Sciatic nerve (tissue), 2 donors: ENCODE results near the gene PRKN. TPM values are rescaled to one million over a fixed set of nuclear protein-coding genes. Genes with fewer than 3 reads are reported as not detected.
A peak's percentile ranks its signal among the peaks of the same experiment; 100 is the strongest.

Source experiments
- ATAC-seq: fragments of 200-7000 bp; cut with Tn5 transposase; one replicate; pipeline ENCODE4 v1.9.1; 2020; ENCODE audit warnings: mild to moderate bottlenecking, moderate library complexity
- DNase-seq: peaks from one replicate; pipeline ENCODE4 v3.0.0-alpha.2; 2020; ENCODE audit warnings: low spot score
- intact Hi-C: fragments of 100-400 bp; cut with DNase I; formaldehyde crosslinking; loops from one replicate; pipeline ENCODE4 v1.14.2; 2022
- total RNA-seq: library from RNA; stranded (reverse); fragmentation: NEBNext Ultra II Directional; extraction: Animal tissue kit (Norgen Biotek cat#: 25700); gene quantifications from one replicate; pipeline ENCODE4 v1.2.1, GENCODE V29; 2021
- donor health status: DM: no; HTN: no; CAD: no.
- donor health status: DM: no; HTN: no; CAD: no.

Gene PRKN
- total RNA-seq, 1 donor from 2014 or later = 15.9 TPM

DNA sequence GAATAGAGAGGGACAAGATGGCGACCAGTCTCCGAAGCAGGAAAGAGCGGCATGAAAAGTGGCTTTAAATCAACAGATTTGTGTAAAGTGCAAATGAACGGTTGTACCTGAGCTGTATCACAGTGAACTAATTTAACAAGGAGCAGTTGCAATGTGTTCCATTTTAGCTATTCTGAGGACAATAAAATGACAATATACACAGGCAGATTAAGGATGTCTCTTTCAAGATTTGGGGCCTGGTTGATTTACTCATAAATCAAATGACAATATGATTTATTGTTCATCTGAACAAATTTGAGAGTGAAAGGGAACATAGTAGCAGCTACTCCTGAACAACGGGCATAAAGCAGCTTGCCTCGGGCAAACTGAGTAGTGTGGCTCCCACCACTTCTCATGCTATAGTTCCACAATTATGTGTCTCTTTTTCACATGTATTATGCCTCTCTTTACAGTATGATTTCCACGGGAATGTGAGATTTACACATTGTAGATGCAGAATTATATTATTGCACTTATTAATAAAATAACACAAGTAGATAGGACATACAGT is 1249.6 kb downstream of the PRKN start:
- no peak for ATAC-seq

DNA sequence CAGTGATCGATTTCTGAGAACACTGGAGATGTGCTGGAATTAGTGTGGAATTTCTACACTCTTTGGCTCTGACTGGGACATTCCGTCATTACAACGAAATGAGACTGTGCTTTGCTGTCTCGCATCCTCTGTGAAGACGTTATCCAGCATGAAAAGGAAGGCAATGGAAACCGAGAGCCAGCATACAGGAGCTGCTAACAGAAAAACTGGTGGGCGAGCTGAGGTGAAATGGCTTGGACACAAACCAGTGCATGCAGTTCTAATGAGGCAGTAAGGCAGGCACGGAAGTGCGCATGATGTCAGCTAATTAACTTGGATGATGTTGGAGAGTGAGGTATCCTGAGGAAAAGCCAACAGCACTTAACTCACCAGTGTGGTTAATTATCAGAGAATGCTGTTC is 1250.9 kb downstream of the PRKN start:
- DNase-seq (no peak), ATAC-seq (no peak)
- intact Hi-C loops = no loop called here

More for the DNA sequence above, 1249.6 kb downstream of the PRKN start:
- no peak for DNase-seq
- intact Hi-C loops = no loop called here

DNA sequence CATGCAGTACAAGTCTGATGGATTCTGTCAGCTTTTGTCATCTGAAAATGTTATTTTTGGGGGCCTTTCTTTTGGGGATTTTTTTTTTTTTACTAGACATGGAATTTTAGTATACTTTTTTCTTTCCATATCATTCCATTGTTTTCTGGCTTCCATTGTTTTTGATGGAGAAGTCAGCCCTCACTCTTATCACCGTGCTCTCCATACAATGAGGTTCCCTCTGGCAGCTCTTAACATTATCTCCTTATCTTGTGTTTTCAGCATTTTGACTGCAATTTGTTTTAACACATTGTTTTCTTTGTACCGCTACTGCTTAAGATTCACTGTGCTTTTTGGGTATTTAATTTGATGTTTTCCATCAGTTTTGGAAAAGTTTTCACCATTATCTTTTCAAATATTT is 1262.2 kb downstream of the PRKN start:
- no peak for ATAC-seq
- intact Hi-C loops = no loop called here
- no peak for DNase-seq

DNA sequence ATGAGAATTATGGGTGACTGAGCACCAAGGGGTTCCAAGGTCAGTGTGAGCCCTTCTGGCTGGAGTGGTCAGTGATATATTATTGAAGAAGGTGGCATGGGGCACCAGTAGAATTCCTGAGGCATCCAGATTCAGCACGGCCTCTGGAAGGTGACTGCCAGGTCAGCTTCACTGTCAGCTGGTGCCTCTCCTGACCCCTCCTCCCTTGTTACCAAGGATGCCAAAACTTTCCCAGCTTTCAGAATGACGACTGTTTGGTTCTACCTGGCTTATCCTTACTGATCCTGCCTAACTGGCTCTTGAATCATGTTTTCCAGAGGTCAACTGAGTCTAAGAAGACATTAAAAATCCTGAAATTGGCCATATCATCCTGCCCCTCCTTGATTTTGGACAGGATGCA is 1264.5 kb downstream of the PRKN start:
- intact Hi-C loops = no loop called here
- ATAC-seq (no peak), DNase-seq (no peak)

DNA sequence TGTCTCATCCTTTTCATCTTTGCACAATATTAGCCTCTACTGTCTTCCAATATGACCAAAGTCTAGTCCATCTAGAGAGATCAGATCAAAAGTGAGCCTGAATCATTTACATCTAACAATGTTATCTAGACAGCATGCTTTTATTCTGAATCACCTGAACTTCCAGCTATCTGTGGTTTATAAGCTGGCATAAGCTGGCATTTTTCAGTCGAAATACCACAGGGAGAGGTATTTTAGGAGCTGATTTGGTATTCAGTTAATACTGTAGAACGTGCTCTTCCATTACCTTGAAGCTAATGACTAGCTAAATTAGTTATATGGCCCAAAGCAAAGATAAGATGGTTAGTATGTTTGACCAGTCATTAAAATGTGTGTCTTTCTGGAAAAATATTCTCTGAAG is 1265.4 kb downstream of the PRKN start:
- ATAC-seq (no peak), DNase-seq (no peak)
- intact Hi-C loops = no loop called here

DNA sequence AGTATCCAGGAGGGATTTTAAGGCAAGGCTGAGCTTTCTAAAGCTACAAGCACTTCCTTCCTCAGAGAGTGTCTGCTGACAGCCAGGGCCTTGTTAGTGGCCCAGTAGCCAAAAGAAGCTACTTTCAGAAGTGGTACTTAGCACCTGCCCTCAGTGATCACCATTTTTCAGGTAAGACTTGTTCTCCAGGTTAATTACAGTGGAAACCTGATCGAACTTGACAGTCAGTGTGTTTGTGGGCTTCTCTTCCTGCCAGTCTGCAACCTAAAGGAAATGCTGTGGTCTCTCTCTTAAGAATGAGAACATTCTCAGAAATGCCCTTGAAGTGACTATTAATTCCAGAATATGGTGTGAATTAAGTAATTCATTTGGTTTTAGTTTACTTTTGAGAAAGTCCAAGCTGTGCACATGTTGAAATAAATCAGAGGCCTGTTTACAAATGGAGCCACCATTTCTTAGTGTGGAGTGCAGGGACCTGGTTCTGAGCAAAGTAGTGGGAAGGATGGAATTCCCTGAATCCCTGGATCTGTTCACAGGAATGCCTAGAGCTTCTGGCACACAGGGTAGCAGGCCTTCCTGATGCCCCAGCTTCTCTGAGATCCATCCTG is 1268.5 kb downstream of the PRKN start:
- intact Hi-C loops = no loop called here

DNA sequence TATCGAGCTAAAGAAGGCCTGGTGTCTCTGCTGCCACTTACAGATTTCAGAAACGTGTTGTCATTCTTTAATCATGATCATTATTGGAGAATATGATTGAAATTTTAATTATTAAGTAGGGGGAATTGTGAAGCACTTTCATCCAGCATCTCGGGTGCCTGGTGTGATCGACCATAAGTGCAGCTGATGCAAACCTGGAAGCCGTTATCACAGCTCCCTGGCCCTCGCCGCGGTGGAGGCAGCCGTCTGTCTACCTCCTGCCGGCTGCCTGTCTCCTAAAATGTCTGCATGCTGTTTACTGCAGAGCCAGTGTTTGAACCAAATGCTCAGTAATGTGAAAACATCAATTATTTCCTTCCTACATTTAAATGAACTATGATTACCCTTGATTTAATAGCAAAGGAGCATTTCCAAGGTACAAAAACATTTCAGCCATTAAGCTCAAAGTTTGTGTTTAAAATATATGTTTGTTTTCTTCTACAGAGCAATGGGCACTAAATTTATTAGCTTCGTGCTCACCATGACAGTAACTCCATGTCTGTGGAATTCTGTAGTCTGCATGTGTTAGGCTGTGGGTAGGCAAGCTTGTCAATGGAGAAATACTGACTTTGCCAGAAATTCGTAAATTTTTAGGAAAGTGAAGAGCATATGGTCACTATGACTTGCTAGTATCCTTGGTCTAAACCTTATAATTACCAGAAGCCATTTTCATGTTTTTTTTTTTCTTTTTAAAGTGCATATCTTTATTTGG is 1269.2 kb downstream of the PRKN start:
- no peak for ATAC-seq
- intact Hi-C loops = no loop called here

More for the DNA sequence above, 1268.5 kb downstream of the PRKN start:
- DNase-seq (no peak), ATAC-seq (no peak)

DNA sequence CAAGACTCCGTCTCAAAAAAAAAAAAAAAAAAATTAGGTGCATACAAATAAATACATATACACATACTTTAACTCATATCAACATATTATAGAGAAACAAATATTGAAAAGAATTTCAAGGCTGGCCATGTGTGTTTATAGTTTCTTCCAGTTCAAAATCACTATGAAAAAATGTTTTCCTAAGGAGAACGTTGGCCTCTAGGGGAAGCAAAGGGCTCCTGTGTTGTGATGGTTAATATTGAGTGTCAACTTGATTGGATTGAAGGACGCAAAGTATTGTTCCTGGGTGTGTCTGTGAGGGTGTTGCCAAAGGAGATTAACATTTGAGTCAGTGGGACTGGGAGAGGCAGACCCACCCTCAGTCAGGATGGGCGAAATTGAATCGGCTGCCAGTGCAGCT is 1271.7 kb downstream of the PRKN start:
- ATAC-seq = no peak
- intact Hi-C loops = no loop called here
- no peak for DNase-seq

More for the DNA sequence above, 1269.2 kb downstream of the PRKN start:
- DNase-seq = no peak

DNA sequence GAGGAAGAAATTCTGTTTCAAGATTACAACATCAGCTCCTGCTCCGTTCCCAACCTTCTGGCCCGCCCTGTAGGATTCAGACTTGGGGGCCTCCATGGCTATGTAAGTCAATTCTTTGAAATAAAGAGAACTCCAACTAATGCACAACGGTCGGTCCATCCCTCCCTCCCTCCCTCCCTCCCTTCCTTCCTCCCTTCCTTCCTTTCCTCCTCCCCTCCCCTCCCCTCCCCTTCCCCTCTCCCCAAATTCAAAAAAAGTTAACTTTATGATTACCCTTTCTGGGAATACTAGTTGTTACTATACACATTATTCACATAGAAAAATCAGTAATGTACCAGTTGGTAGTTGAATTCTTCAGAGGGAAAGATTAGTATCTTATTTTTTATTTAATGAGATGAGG is 1274.0 kb downstream of the PRKN start:
- DNase-seq = no peak
- ATAC-seq = no peak
- intact Hi-C loops = no loop called here

DNA sequence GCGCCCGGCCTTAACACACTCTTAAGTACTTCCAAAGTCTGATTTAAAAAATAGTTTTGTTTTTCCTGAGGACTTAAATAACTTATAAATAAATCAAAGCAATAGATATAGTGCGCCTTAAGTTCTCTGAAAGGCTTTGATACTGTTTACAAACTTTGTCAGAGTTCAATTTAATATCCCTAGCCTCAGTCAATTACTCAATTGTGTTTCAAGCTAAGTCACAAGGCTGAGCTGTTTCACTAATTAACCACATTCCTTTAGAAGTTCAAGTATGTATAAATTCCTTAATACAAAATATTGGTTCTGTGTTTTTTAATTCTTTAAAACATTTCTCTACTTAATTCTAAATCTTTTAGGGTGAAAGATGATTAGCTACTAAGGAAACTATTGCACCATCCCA is 1275.3 kb downstream of the PRKN start:
- DNase-seq (no peak), ATAC-seq (no peak)
- intact Hi-C loops = no loop called here

DNA sequence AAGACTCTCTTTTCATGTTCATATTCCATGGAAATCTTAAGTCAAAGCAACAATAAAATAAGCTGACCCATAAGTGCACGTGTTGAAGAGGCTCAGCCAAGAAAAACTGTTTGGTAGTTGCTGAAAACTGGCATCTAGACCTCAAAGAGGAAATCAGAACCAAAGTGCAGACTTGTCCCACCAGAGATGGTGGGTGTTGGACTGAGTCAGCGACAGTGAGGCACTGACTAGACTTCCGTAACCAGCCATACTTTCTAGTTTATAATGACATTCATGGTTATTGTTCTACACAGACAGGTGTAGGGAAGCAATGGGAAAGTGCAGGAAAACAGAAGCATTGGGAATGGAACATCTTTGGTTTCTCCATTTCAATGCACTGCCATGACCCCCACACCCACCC is 1278.0 kb downstream of the PRKN start:
- intact Hi-C loops = no loop called here
- ATAC-seq (no peak), DNase-seq (no peak)

DNA sequence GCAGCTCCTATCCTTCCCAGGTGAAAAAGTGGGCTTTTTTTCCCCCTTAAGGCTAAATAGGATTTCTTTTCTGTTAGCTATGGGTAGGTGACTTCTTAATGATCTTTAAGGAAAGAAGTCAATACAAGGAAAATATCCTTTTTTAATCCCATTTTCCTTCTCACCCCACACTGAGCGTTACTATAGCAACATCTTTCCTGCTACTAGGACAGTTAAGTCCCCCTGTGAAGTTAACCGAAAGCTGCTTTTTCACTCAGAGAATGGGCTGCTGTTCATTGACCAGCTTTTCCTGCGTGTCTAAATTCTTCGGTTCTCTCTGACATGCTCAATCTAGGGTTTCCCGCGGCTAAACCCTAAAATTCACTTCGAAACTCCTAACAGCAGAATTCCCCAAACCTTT is 1280.6 kb downstream of the PRKN start:
- ATAC-seq (no peak), DNase-seq (no peak)
- intact Hi-C loops = no loop called here

DNA sequence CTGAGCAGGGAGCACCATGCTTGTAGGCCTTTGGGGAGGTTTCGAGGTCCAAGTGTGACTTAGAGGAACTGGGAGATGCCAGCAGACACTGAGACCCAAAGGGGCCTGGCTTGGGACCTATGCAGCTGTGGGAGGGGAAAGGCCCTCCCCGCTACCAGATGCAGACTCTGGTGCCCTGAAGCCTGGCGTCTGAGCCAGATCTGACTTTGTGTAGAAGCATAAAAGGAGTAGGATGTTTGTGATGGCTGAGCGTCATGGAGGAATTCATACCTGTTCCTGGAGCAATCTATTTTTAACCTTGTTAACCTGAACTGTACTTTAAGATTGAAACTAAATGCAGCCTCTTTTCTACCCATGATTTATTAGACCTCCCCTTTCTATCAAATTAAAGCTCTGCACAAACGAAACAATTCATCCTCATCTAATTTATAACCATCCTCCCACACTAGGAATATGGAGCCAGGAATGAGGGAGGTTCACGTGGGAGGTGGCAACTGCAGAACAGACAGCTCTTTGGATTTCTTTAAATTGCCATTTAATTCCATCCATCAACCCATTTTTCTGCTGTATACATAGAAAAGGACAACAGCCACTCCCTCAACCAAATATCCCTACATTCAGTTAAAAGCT is 1281.2 kb downstream of the PRKN start:
- no peak for ATAC-seq
- no peak for DNase-seq
- intact Hi-C loops = no loop called here

DNA sequence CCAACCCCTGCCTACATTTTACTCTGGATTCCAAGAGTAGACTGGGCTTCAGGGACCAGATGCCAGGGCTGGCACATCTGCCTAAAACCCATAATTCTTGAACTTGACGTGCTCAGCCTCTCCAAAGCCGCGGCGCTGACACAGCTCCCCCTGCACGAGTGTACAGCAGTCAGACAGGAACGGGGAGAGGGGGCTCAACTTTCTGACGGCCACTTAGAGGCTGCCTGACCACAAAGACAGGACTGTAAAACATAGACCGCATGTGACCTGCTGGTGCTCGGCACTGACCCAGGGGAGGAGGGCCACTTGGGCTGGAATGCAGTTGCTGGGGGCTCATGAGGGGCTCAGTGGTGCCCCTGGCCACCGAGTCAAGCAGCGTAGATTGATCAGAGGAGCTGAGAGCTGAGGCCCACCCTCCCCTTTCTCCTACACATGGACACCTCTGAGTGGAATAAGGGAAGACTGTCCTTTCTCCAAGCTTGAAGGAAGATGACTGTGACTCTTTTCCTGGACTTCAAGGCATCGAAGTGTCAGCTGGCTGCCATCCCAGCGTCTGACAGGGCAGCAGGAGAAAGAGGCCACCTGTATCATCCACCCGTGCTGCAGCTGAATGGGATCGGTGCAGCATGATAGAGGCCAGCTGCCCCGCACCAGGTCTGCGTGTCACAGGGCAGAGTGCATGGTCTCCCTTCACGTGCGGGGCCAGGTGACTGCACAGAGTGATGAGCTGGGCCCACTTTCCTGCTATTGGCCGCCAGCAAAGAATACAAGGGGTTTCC is 1282.4 kb downstream of the PRKN start:
- ATAC-seq (peak; percentile 33), DNase-seq (no peak)
- intact Hi-C loops = no loop called here

DNA sequence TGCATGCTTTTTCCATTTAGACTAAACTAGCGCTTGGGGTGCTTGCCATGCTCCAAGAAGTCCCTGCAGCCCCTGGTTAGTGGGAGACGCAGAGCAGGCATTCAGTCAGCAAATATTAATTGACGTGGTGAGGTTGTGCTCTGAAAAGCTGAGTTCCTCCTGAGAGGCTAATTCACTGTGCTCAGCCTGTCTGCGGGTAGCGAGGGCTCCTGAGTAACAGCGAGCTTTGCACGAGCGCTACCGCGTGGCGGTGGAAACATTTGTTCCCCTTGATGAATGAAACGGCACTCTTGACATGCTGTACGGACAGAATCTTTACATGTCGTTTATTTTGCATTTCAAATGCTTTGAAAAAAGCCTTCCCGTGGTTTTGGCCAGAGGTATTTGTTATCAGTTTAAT is 1283.1 kb downstream of the PRKN start:
- peak; percentile 67 for DNase-seq
- ATAC-seq = peak; percentile 42
- intact Hi-C loops = no loop called here

DNA sequence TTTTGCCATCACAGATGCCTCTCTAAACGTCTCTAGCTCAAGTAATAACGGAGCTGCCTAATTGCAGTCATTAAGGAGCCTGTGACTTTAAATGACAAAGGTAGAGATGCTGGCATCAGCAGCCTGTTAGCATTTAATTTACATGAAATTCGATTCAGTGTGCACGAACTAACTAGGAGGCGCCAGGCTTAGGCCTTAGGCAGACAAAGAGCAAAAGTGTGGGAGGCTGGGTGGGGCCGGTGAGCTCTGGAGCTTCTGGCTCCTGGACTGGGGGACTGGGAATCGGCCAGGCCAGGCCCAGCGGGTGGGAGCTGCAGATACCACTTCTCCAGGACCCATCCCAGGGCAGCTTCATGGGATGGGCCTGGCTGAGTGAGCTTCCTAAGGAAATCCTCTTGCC is 1283.7 kb downstream of the PRKN start:
- ATAC-seq (no peak), DNase-seq (no peak)
- intact Hi-C loops = no loop called here

DNA sequence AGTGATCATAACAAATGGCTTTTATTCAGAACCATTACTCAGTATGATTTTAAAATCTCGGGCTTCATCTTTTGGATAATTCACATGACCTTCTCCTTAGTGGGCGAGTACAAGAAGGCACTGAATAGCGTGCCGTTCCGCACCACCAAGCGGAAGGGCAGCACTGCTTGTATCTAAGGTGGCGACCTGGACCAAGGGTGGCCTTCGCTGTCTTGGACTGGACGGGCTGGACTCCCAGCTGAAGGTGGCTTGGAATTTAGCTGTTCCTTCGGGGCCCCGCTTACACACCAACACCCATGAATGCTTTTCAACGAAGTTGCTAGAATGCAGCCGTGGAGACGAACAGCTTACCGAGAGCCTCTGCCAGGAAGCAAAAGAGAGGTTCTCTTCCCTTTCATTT is 1285.1 kb downstream of the PRKN start:
- no peak for DNase-seq
- intact Hi-C loops = no loop called here
- no peak for ATAC-seq

DNA sequence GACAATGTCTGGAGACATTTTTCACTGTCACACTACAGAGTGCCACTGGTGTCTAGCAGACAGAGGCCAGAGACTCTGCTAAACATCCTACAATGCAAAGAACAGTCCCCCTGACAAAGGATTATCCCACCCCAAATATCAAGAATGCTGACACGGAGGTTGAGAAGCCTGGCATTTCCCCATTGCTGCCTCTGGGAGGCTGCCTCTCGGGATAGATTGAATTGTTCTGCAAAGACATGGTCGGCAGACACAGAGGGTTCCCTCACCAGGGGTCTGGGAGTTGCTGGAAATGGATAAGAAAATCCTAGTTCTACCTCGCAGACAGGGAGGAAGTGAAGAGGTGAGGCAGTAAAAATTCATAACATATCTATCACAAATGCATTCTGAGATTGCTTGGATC is 1287.3 kb downstream of the PRKN start:
- intact Hi-C loops = no loop called here
- ATAC-seq (no peak), DNase-seq (no peak)

DNA sequence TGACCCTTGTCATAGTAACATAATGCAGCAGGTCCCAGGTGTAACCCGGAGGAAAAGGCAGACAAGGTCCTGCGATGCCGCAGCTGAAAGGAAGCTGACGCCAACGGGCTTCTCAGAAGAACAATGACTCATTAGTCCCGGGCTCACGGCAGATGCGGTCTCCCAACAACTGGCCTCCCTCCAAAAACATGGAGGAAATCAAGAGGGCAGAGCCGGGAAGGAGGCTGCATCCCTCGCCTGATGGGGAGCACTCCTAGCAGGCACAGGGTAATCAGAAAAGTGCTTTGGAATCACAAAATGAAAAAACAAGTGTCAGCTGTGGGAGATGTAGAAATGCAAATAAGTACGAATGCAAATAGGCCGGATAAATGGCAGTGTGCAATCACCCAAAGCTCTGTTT is 1288.5 kb downstream of the PRKN start:
- ATAC-seq (peak; percentile 72), DNase-seq (peak; percentile 70)
- intact Hi-C loops = no loop called here
